ENCODE results near the gene TNFRSF8.

- TF ChIP-seq CTCF (IDR thresholded peaks at IDR 0.05), result no peak
- TF ChIP-seq POLR2AphosphoS5 (IDR thresholded peaks at IDR 0.05), result no peak
- no peak for TF ChIP-seq EP300 (IDR thresholded peaks at IDR 0.05)
- TF ChIP-seq POLR2A (IDR thresholded peaks at IDR 0.05), result no peak
Observed at GRCh38 chr1:12149791-12150175, 86.7 kb downstream of the TNFRSF8 start.
